Stimulated activated CD4-positive, alpha-beta T cell treated with anti-CD3 and anti-CD28 coated beads, Interleukin-12 subunit alpha, Interleukin-12 subunit beta, amount 100 ng/mL, for 4 hours (primary cell): ENCODE data around the gene DTNBP1.

Experiments
- DNase-seq: peaks from one replicate; pipeline ENCODE4 v3.0.0-alpha.2; 2020

The DTNBP1 gene

DNA sequence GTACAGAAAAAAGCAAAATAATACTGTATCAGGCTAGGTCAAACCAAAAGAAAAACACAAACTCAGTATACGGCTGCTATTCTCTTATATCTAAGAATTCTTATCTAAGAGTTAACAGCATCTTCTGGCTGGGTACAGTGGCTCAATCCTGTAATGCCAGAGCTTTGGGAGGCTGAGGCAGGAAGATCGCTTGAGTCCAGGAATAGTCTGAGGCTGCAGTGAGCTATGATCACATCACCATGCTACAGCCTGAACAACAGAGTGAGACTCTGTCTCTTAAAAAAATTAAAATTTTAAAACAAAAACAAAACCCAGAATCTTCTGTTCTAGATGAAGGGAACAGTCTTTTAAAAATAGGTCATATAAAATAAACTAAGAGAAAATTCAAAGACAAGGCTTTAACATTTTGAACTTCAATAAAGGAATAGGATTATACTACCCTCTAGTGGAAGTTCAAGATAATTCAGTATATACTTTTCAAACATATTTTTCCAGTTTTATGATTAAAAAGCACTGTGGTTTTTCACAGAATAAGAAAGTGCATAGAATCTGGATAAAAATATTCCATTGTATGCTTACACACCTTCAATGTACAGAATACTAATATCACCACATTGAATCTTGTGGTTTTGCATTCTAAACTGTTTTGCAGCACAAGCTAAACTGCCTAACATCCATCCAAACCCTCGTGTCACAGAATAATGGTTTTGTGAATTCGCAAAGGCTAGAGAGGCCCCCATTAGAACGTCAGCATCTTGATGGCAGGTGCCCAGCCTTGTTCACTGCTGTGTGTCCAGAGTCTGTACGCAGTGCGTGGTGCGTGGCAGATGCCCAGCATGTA lies 39.3 kb downstream of the DTNBP1 start:
- no peak for DNase-seq

DNA sequence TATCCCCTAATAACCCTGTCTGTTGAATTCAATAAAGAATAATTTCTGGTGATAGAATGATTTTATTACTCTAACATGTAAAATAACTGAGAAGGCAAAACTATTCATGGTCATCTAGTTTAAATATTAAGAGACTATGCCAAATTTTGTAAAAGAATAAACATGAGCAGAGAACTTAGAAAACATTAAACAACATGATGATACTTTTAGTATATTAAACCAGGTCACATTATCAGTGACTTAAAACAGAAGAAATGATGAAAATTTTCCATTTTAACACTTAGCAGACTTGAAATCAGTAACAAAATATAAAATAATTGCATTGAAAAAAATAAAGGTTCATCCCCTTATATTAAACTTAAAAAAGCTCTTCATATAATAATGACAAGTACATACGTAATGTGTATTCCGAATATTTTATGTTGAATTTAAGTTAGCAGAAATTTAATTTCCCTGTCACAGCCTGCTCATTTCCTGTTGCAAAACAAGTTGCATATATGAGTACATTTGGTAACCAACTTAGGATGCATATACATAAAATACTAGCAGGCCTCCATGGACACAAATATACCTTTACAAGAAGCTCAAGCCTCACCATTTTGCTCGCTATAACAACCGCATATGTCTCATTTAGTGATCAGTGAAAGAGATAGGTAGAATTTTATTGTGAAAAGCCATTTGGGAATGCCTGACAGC lies 40.6 kb downstream of the DTNBP1 start:
- DNase-seq: no peak

DNA sequence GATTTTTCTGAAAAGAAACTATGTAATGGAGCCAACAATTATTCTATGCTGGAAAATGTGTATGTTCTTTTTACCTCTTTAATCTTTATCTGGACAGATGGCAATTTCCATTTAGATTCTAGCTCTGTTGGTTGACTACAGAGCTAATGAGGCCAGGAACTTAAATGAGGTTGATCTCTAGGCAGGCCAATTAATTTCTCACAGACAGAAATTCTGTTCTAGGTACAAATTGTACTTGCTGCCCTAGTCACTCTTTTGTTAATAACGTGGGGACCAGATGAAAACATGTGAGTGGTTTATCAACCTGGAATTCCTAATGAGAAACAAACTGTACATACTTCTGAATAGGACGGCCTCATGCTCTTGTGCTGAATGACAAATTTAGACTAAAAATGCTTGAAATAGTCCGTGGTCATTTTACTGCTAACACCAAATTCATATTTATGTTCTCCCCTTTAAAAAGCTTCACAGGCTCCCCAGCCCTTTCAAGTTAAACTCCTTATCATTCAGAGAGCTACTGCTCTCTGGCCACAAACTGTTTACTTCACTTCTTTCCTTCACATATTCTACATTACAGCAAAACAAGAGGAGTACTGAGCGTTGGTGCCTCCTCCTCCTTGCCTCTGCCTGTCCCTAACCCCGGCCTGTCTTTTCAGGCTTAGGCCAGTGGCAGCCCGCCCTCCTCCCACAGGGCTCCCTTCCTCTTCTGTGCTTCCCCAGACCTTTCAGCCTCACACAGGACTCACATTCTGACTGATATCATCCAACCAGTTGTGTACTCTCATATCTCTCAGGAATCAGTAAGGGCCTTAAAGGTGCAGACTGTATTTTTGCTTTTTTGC lies 41.4 kb downstream of the DTNBP1 start:
- DNase-seq: no peak

DNA sequence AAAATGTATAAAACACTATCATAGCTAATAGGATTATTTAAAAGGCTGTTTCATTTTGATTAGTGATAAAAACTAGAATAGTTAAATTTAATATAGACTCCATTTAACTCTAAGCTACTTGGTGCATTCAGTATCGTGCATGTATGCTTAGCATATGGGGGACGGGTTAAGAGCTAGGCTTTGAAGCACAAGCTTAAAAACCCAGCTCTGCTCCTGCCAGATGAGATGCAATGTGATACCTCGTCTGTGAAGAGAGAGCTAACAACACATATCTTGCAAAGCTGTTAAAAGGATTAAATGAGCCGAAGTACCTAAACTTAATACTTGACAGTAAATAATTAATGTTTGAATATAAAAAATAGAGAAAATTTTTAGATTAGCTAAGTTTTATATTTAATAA lies 42.2 kb downstream of the DTNBP1 start:
- no peak for DNase-seq

DNA sequence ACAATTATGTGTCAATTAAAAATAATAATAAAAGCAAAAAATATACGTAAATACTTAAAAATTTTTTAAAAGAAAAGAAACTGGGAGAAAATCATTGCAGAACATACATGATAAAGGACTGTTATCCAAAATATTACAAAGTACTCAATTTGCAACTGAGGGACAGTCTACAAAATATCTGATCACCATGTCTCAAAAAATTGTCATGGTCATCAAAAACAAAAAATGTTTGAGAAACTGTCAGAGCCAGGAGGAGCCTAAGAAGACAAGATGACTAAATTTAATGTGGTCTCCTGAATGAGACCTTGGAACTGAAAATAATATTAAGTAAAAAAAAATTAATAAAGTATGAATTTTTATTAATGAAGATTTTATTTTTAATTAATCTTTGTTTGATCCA lies 43.5 kb downstream of the DTNBP1 start:
- DNase-seq: no peak

DNA sequence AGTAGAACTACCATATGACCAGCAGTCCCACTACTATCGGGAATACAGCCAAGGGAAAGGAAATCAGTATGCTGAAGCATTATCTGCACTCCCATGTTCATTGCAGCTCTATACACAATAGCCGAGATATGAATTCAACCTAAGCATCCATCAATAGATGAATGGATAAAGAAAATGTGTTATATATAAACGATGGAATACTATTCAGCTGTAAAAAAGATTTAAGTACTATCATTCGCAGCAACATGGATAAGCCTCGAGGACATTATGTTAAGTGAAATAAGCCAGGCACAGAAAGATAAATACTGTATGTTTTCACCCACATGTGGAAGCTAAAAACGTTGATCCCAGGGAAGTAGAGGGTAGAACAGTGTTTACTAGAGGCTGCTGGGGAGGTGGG lies 44.1 kb downstream of the DTNBP1 start:
- no peak for DNase-seq

DNA sequence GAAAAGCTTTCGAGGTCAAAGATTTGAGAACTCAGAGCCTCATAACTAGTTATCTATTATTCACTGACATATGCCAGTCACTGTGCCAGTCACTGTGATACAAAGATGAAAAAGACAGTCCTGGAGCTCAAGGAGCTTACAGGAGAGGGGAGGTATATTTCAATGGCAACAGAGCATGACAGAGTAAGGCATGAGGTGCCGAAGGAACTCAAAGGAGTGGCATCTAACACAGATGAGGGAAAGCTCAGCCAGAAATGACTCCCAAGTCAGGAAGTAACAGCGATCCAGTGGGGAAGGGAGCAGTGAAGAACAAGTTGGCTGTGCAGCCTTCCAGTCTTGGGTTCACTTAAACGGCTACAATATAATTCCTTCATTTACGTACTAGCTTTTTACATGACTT lies 46.6 kb downstream of the DTNBP1 start:
- no peak for DNase-seq

DNA sequence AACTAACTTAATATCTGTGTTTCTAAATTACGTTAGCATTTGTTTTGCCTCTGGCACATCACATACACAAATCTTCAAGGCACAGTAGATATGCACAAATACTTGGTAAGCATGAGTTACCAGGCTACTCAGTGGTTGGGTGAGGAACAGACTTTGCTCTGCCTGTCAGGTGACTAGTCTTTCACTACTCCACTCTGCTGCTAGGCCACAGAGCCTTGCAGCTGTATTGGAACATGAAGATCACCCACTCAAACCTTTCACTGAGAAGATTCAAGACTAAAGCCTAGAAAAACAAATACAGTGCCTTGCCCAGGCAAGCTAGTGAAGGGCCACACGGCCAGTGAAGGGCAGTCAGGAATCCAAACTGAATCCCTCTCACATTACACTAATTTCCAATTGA lies 47.0 kb downstream of the DTNBP1 start:
- DNase-seq: no peak

DNA sequence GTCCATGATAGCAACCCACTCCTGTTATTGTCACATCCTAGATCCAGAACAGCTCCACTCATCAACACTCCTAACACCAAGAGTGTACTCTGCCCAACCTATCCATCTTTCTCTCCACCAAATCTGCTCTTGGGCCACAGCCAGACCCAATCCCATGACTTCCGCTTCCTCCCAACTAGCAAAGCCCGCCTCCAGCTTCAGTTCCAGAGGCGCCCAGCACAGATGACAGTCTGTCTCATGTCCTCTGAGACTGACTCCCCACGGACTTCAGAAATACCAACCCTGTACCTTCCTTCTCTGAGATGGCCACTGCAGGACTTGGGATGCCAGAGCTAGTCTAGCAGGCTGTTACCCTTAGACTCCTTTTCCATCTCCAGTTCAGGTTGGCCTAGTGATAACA lies 48.6 kb downstream of the DTNBP1 start:
- DNase-seq: no peak

DNA sequence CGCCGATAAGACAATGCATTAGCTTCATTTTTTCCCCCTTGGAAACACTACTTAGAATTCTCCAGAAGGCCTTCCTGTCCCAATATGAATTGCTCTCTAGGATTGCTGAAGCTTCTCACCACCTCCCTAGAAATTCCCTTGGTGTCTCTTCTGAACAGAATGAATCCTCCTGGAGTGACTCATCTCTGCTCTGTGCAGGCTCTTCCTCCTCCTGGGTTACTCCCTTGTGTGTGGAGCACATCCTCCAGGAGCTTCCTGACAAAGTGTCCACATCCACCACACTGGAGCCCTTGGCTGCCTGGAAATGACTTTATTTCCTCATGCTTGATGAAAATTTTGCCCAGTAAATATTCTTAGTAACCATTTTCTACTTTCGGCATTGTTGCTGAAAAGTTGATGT lies 54.4 kb downstream of the DTNBP1 start:
- DNase-seq: no peak

DNA sequence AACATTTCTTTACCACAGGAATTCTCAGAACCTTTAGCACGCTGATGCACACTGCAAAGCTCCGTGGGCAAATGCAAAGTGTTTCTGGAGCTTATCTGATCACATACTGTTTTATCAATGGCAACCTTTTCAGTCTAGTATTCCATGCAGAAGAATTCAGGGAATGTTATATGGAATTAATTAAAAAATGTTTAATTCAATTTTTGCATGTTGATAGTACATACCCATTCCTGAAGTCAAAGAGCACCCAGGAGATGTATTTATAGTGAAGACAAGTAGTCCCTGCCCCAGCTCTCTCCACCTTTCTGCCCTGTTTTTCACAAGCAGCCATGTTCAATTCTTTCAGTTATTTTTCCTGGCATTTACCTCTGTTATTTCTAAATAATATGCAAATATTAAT lies 55.2 kb downstream of the DTNBP1 start:
- no peak for DNase-seq

DNA sequence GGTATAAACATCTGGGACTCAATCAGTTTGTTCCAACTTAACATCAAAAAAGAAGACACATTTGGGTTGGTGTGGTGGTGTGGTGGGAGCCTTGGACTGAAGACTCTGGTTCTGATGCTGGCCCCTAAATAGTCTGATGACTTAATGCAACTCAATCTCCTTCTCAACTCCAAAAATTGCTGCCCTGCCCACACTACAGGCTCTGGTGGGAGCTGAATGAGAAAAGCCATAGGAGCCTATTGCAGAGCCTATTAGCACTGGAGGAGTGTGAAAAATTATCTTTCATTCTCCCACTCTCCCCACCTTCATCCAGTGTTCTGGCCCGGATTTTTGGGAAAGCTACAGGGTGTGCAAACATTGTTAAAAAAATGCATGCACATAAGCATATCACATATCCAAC lies 56.5 kb downstream of the DTNBP1 start:
- no peak for DNase-seq

DNA sequence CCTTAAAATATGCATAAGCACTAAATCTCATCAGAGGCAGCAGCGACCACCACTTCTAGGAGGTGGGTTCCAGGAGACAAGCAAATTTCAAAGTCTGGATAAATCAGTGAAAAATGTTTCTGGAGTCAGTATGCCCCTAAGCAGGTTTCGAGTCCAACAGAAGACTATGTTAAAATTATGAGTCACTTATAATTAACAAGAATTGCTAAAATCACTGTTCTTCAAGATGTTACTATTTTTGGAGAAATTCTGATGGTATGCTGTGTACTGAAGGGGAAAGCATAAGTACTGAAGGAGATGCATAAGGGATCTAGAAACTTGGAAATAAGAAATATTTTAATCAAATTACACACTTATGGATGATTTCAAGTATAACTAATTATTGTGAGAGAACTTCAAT lies 58.0 kb downstream of the DTNBP1 start:
- no peak for DNase-seq

DNA sequence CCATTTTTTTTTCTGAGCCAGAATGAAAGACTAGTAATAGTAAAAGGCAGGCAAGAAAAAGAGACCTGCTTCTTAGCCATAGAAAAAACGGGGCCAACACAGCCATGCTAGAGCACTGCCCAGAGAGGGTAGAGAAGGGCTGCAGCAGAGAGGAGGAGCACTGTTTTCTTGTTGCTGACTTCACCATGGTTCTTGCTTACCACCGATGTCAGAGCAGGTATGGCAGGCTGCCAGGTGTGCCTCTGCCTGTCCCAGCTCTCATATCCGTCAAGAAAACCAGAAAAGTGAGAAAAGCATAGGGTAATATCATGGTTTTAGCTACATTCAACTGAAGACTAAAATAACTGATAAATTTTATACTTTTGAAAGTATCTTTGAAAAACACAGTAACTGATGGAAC lies 60.7 kb downstream of the DTNBP1 start:
- DNase-seq: no peak

DNA sequence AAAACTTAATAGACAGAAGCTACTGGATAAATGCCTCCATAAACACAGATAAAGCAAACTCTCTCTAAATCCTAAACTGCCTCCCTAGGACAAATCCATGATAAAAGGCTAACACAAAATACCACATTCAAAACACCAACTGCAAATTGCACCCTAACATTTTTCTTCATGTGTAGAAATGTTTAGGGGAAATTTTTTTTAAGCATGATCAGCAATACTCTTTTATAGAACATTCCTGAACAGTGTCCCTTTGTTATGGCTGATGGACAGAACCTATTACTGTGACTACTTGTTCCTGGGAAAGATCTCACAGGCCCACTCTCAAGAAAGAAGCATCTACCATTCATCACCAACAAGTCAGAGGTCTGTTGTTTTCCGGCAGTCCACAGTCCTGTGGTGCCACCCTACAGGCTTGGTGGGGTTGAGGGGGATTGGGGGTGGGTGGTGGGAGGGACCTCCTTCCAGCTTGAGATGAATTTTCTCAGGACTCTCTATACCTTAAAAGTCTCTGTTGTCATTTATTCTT lies 64.5 kb downstream of the DTNBP1 start:
- no peak for DNase-seq

DNA sequence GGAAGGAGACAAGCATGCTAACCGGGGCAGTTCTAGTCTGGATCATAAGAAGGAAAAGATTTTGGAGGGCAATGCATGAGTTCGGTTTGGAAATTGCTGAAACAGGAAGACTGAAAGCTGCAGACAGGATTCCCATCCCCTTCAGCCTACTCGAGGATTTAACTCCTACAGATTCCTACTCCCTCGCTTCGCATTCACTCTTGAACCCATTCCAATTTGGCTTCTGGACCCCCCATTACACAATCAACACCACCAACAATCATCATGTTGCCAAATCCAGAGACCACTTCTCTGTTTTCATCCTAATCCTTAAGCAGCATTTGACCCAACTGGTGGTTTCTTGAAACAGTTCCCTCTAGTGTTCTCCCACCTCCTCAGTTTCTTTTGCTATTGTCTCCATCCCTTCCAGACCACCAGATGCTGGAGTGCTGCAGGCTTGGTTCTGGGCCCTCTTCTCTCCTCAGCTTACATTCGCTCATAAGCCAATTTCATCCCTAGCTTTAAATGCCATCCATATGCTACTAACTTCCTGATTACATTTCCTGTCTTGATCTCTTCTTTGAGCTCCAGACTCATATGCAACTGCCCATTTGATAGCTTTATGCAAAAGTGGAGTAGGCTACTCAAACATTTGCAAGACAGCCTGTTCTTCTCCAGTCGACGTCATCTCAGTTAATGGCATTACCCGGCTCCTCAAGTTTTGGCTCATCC lies 66.5 kb downstream of the DTNBP1 start:
- DNase-seq: no peak

DNA sequence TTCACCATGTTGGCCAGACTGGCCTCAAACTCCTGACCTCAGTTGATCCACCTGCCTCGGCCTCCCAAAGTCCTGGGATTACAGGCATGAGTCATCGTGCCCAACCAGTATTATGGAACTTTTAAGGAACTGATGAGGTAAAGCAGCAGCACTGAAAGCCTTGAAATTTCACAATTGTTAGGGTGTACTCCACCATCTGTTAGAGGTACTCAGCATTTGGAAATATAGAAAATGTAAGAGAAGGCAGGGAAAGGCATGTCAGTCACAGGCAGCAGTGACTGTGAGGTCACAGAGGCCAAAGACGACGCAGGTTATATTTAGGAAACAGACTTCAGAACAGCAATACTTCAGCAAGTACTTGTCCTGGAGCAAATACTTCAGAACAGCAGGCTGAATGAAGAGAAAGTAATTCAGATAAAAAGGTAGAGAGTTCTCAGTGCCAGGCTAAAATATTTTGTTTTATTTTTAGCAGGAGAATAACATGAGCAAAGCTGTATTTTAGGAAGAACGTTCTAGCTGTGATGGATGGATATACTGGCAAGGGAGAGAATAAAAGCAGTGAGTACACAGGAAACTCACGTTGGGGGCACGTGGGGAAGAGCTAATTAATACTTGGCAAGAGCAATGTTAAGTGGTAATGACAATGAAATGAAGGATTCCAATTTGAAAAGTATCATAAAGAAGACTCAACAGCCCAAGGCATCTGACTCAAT lies 67.2 kb downstream of the DTNBP1 start:
- no peak for DNase-seq

DNA sequence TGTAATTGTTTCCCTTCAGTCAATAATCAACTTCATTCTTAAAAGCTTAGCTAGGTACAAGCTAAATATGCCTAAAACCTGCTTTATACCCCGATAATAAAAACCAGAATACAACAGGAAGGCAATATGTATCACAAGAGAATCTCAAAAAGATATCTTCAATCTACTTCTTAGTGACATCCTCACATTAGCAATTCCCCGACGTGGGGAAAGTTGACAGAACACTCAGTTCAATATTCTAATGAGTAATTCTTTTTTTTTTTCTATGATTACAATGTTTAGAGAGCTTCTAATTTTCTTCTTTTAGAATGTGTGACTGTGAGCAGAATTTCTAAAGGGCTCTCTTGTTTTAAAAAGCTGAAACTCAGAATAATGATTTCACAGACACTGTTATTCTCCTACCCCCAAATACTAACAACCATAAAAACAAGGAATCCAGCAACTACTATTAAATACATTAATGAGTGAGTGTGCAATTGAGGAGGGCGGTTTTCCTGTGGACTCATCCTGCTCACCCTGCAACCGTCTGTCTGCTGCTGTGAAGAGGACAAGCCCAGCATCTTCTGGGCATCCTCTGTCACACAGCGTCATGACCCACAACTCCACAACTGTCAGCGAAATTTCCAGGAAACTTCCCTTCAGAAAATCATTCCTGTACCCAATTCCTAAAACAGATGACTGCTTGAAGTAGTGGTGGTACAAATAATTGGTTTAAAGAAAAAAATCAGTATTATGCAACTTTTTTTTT lies 68.1 kb downstream of the DTNBP1 start:
- no peak for DNase-seq

DNA sequence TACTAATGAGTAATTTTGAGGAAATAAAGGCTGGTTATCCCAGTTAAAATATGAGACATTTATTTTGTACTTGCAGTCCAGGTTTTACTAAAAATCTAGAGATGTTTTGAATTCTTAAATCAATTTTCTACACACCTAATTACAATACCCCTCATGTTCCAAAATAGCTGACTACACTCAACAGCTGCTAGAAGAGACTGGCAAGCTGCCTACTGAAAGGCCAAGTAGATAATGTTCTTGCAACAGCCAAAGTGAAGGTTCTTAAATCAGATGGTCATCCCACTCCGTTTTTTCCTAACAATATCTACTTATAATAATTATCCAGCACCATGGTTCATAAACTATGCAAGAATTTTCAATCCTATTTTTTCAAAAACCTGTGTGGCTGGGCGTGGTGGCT lies 69.0 kb downstream of the DTNBP1 start:
- DNase-seq: no peak

DNA sequence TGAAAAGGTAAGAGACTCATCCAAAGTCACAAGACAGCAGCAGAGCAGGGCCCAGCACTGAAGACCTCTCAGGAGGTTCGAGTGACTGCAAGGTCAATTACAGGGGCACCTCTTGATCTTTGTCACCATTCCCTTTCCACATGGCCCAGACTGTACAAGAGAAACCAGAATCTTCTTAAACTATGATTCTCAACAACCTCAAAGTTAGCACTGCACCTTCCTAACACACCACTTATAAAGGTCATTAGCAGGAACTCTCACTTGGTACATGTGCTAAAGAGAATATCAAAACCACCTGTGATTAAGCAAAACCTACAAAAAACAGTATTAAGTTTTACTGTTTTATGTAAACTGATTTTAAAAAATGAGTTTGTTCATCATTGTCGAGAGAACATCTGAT lies 70.2 kb downstream of the DTNBP1 start:
- DNase-seq: no peak

DNA sequence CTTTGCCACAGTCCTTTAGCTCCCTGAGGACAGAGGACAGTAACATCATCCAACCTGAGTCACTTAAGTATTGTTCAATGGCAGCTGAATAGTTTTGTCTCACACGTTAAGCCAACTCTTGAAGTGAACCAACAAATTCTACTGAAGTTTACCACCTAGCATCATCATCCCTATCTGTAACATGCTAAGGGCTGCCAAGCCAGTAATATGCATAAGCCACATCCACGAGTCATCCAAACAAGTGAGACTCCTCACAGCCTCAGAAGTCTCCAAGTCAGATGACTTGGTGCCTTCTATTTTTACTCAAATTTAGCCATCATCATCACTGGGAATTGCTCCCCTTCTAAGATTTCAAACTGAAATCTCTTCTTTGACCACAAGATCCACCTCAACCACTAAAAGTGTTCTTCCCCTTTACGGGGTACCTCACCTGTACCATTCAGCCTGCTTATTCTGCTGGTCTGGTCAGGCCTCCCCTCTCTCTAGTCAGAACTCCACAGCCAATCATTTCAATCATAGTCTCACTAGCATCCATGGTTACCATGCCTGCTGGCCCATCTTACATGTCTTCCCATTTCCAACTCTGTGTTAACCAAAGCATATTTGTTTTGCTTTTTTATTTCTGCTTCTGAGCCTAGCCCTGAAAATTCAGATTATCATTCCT lies 73.7 kb downstream of the DTNBP1 start:
- no peak for DNase-seq
